ENCODE data around the gene RGL1. TPM values are rescaled to one million over a fixed set of nuclear protein-coding genes. Genes with fewer than 3 reads are reported as not detected.

RGL1 gene
- total and polyA plus RNA-seq, 3 experiments from 2014 or later, result 0.97 to 3.3 (median 3.3) TPM

GRCh38 chr1:183952101-183952500, 147.2 kb downstream of the RGL1 start:
- peaks cover 21% of the 10 kb centered on the region for H3K4me1 ChIP-seq (ENCODE audit: insufficient read depth, low read length)
- Mint-ChIP-seq H3K4me3 (no peak overlapping the region), H3K4me1 (peaks cover 7 to 14% (median 9%) of the 10 kb centered on the region in 3 donors), H3K27me3 (peaks cover 0 to 3% of the 10 kb centered on the region in 2 donors), H3K36me3 (peaks cover 2 to 19% (median 2%) of the 10 kb centered on the region in 3 donors), H3K27ac (no peak overlapping the region), H3K9me3 (no peaks in the 10 kb centered on the region)
- H3K27me3 ChIP-seq (ENCODE audit: insufficient read depth, low read length, poor library complexity, severe bottlenecking), result no peaks in the 10 kb centered on the region
- H3K9me3 ChIP-seq (ENCODE audit: low read length), result no peaks in the 10 kb centered on the region
- no peak overlapping the region for H3K4me3 ChIP-seq (ENCODE audit: low read length)
- POLR2A ChIA-PET, result no interaction called here
- CTCF ChIA-PET, result no interaction called here
- H3K27ac ChIP-seq (ENCODE audit: low read depth, low read length), result no peak overlapping the region
- H3K36me3 ChIP-seq (ENCODE audit: insufficient read depth, low read length), result no peaks in the 10 kb centered on the region
- no peak for DNase-seq

GRCh38 chr1:183953031-183953430, 148.1 kb downstream of the RGL1 start:
- Histone ChIP-seq H3K27ac (ENCODE audit: low read depth, low read length) (no peak overlapping the region), H3K36me3 (ENCODE audit: insufficient read depth, low read length) (no peaks in the 10 kb centered on the region), H3K4me3 (ENCODE audit: low read length) (no peak overlapping the region), H3K9me3 (ENCODE audit: low read length) (no peaks in the 10 kb centered on the region), H3K4me1 (ENCODE audit: insufficient read depth, low read length) (peaks cover 31% of the 10 kb centered on the region), H3K27me3 (ENCODE audit: insufficient read depth, low read length, poor library complexity, severe bottlenecking) (no peaks in the 10 kb centered on the region)
- ChIA-PET POLR2A (no interaction called here), CTCF (interaction anchor here (0.9 to 1.5 kb wide), 4 partner anchors 14 to 83 kb away, joined by 3 to 4 read pairs (median 3); no protein-coding TSS in a partner anchor)
- H3K9me3 Mint-ChIP-seq, result no peaks in the 10 kb centered on the region
- H3K27ac Mint-ChIP-seq, result no peak overlapping the region
- H3K4me1 Mint-ChIP-seq, result peaks cover 7 to 14% (median 9%) of the 10 kb centered on the region in 3 donors
- peaks cover 0 to 3% of the 10 kb centered on the region in 2 donors for H3K27me3 Mint-ChIP-seq
- H3K4me3 Mint-ChIP-seq, result no peak overlapping the region
- H3K36me3 Mint-ChIP-seq, result peaks cover 0 to 11% (median 2%) of the 10 kb centered on the region in 3 donors
- no peak for DNase-seq

- H3K9me3 ChIP-seq (ENCODE audit: low read length), result no peaks in the 10 kb centered on the region
- POLR2A ChIA-PET, result no interaction called here
- H3K27me3 Mint-ChIP-seq, result peaks cover 0 to 3% of the 10 kb centered on the region in 2 donors
- peaks cover 7 to 14% (median 9%) of the 10 kb centered on the region in 3 donors for H3K4me1 Mint-ChIP-seq
- no peak overlapping the region for H3K4me3 ChIP-seq (ENCODE audit: low read length)
- no peak for DNase-seq
- H3K4me3 Mint-ChIP-seq, result peak overlapping the region in 1 of 7 donors; percentile 7
- peaks cover 0 to 5% (median 0%) of the 10 kb centered on the region in 3 donors for H3K36me3 Mint-ChIP-seq
- H3K27me3 ChIP-seq (ENCODE audit: insufficient read depth, low read length, poor library complexity, severe bottlenecking), result no peaks in the 10 kb centered on the region
- CTCF ChIA-PET, result interaction anchor here (1.5 to 3.1 kb wide), 3 partner anchors 17 to 97 kb away, joined by 3 to 16 read pairs (median 4); partner anchors contain the start of gene TSEN15
- H3K36me3 ChIP-seq (ENCODE audit: insufficient read depth, low read length), result no peaks in the 10 kb centered on the region
- no peak overlapping the region for H3K27ac ChIP-seq (ENCODE audit: low read depth, low read length)
- no peaks in the 10 kb centered on the region for H3K9me3 Mint-ChIP-seq
- H3K27ac Mint-ChIP-seq, result peak overlapping the region; percentile 10 to 94 (median 62)
- peaks cover 33% of the 10 kb centered on the region for H3K4me1 ChIP-seq (ENCODE audit: insufficient read depth, low read length)
These were observed 149.6 kb downstream of the RGL1 start for GRCh38 chr1:183954496-183954895.

GRCh38 chr1:183956559-183957188, 151.8 kb downstream of the RGL1 start:
- Histone ChIP-seq H3K9me3 (ENCODE audit: low read length) (no peaks in the 10 kb centered on the region), H3K36me3 (ENCODE audit: insufficient read depth, low read length) (no peaks in the 10 kb centered on the region), H3K27me3 (ENCODE audit: insufficient read depth, low read length, poor library complexity, severe bottlenecking) (no peaks in the 10 kb centered on the region), H3K4me1 (ENCODE audit: insufficient read depth, low read length) (peaks cover 33% of the 10 kb centered on the region), H3K27ac (ENCODE audit: low read depth, low read length) (peak overlapping the region; percentile 45), H3K4me3 (ENCODE audit: low read length) (no peak overlapping the region)
- Mint-ChIP-seq H3K27ac (no peak overlapping the region), H3K27me3 (no peaks in the 10 kb centered on the region), H3K36me3 (no peaks in the 10 kb centered on the region), H3K9me3 (no peaks in the 10 kb centered on the region), H3K4me3 (peak overlapping the region in 6 of 7 donors; percentile 24 to 66 (median 45)), H3K4me1 (peaks cover 7 to 14% (median 9%) of the 10 kb centered on the region in 3 donors)
- ChIA-PET CTCF (interaction anchor here (0.7 to 3.1 kb wide), 9 partner anchors 10 to 765 kb away, joined by 3 to 16 read pairs (median 4); partner anchors contain the start of gene TSEN15), POLR2A (interaction anchor here (0.7 to 1.3 kb wide), 6 partner anchors 95 to 1582 kb away, joined by 3 to 7 read pairs (median 4); partner anchors contain the start of gene TSEN15)
- peak; percentile 15 to 71 (median 69) for DNase-seq

GRCh38 chr1:183957216-183957830, 152.4 kb downstream of the RGL1 start:
- Histone ChIP-seq H3K27ac (ENCODE audit: low read depth, low read length) (peak overlapping the region; percentile 45), H3K36me3 (ENCODE audit: insufficient read depth, low read length) (no peaks in the 10 kb centered on the region), H3K4me1 (ENCODE audit: insufficient read depth, low read length) (peaks cover 33% of the 10 kb centered on the region), H3K9me3 (ENCODE audit: low read length) (no peaks in the 10 kb centered on the region), H3K27me3 (ENCODE audit: insufficient read depth, low read length, poor library complexity, severe bottlenecking) (no peaks in the 10 kb centered on the region), H3K4me3 (ENCODE audit: low read length) (no peak overlapping the region)
- Mint-ChIP-seq H3K4me1 (peaks cover 7 to 14% (median 9%) of the 10 kb centered on the region in 3 donors), H3K27me3 (no peaks in the 10 kb centered on the region), H3K4me3 (peak overlapping the region in 1 of 7 donors; percentile 42), H3K36me3 (peaks cover 0 to under 1% (median 0%) of the 10 kb centered on the region in 3 donors), H3K9me3 (no peaks in the 10 kb centered on the region), H3K27ac (no peak overlapping the region)
- ChIA-PET POLR2A (interaction anchor here (0.6 to 1.3 kb wide), 7 partner anchors 15 to 1582 kb away, joined by 3 to 7 read pairs (median 4); partner anchors contain the start of gene TSEN15), CTCF (interaction anchor here (0.7 to 3.1 kb wide), 6 partner anchors 9 to 805 kb away, joined by 3 to 16 read pairs (median 4); partner anchors contain the start of gene TSEN15)
- no peak for DNase-seq

- H3K27me3 Mint-ChIP-seq, result no peaks in the 10 kb centered on the region
- no peaks in the 10 kb centered on the region for H3K9me3 ChIP-seq (ENCODE audit: low read length)
- no peak overlapping the region for H3K4me3 ChIP-seq (ENCODE audit: low read length)
- POLR2A ChIA-PET, result no interaction called here
- CTCF ChIA-PET, result interaction anchor here (2.5 kb wide), 1 partner anchor 264 kb away, joined by 6 read pairs; no protein-coding TSS in a partner anchor
- H3K36me3 ChIP-seq (ENCODE audit: insufficient read depth, low read length), result no peaks in the 10 kb centered on the region
- no peaks in the 10 kb centered on the region for H3K27me3 ChIP-seq (ENCODE audit: insufficient read depth, low read length, poor library complexity, severe bottlenecking)
- H3K4me1 ChIP-seq (ENCODE audit: insufficient read depth, low read length), result peaks cover 33% of the 10 kb centered on the region
- H3K27ac ChIP-seq (ENCODE audit: low read depth, low read length), result no peak overlapping the region
- peaks cover 7 to 9% (median 9%) of the 10 kb centered on the region in 3 donors for H3K4me1 Mint-ChIP-seq
- no peak for DNase-seq
- H3K9me3 Mint-ChIP-seq, result no peaks in the 10 kb centered on the region
- no peak overlapping the region for H3K27ac Mint-ChIP-seq
- no peak overlapping the region for H3K4me3 Mint-ChIP-seq
- H3K36me3 Mint-ChIP-seq, result peaks cover 0 to 8% (median 0%) of the 10 kb centered on the region in 3 donors
These were observed 154.0 kb downstream of the RGL1 start for GRCh38 chr1:183958958-183959357.

- DNase-seq, result no peak
- Mint-ChIP-seq H3K27me3 (peaks cover 0 to 3% of the 10 kb centered on the region in 2 donors), H3K9me3 (no peaks in the 10 kb centered on the region), H3K36me3 (peaks cover 0 to 8% (median 0%) of the 10 kb centered on the region in 3 donors), H3K27ac (no peak overlapping the region), H3K4me3 (no peak overlapping the region), H3K4me1 (no peaks in the 10 kb centered on the region)
- no peaks in the 10 kb centered on the region for H3K36me3 ChIP-seq (ENCODE audit: insufficient read depth, low read length)
- ChIA-PET POLR2A (no interaction called here), CTCF (no interaction called here)
- no peaks in the 10 kb centered on the region for H3K27me3 ChIP-seq (ENCODE audit: insufficient read depth, low read length, poor library complexity, severe bottlenecking)
- no peaks in the 10 kb centered on the region for H3K9me3 ChIP-seq (ENCODE audit: low read length)
- peaks cover 20% of the 10 kb centered on the region for H3K4me1 ChIP-seq (ENCODE audit: insufficient read depth, low read length)
- H3K4me3 ChIP-seq (ENCODE audit: low read length), result no peak overlapping the region
- no peak overlapping the region for H3K27ac ChIP-seq (ENCODE audit: low read depth, low read length)
These were observed 156.2 kb downstream of the RGL1 start for GRCh38 chr1:183961132-183961531.

- H3K9me3 Mint-ChIP-seq, result no peaks in the 10 kb centered on the region
- POLR2A ChIA-PET, result no interaction called here
These were observed 158.0 kb downstream of the RGL1 start for GRCh38 chr1:183962903-183963302.

More at GRCh38 chr1:183962903-183963302, 158.0 kb downstream of the RGL1 start:
- Histone ChIP-seq H3K9me3 (ENCODE audit: low read length) (no peaks in the 10 kb centered on the region), H3K36me3 (ENCODE audit: insufficient read depth, low read length) (no peaks in the 10 kb centered on the region), H3K4me3 (ENCODE audit: low read length) (no peak overlapping the region), H3K27me3 (ENCODE audit: insufficient read depth, low read length, poor library complexity, severe bottlenecking) (no peaks in the 10 kb centered on the region), H3K27ac (ENCODE audit: low read depth, low read length) (no peak overlapping the region), H3K4me1 (ENCODE audit: insufficient read depth, low read length) (peaks cover 4% of the 10 kb centered on the region)
- Mint-ChIP-seq H3K4me1 (peaks cover 13 to 17% (median 13%) of the 10 kb centered on the region in 3 donors), H3K36me3 (peaks cover 1 to 8% (median 2%) of the 10 kb centered on the region in 3 donors), H3K27me3 (peaks cover 0 to 3% of the 10 kb centered on the region in 2 donors), H3K27ac (no peak overlapping the region), H3K4me3 (no peak overlapping the region)
- CTCF ChIA-PET, result interaction anchor here (0.9 kb wide), 1 partner anchor 89 kb away, joined by 3 read pairs; the partner anchor contains the start of gene TSEN15
- no peak for DNase-seq
